Neural cell (in vitro differentiated cells): ENCODE data around the gene LMO2. TPM values are rescaled to one million over a fixed set of nuclear protein-coding genes. Genes with fewer than 3 reads are reported as not detected.

Experiments
- H2AFZ ChIP-seq: fragments of 200-600, 300-800 bp; sonication (generic), shearing (Covaris generic); 2 replicates; pipeline ENCODE4 v1.6.0; 2014; ENCODE audit warnings: low read depth, mild to moderate bottlenecking, antibody characterized with exemption, low read length, moderate library complexity
- H3F3A ChIP-seq: fragments of 200-600 bp; shearing (Covaris generic); 2 replicates; pipeline ENCODE4 v1.6.1; 2016; ENCODE audit warnings: mild to moderate bottlenecking, moderate library complexity, mixed read lengths, antibody characterized with exemption, low read length; ENCODE audit not compliant: insufficient read depth, poor library complexity, severe bottlenecking
- H3K27ac ChIP-seq: fragments of 200-600, 300-800 bp; sonication (generic), shearing (Covaris generic); 2 replicates; pipeline ENCODE4 v1.5.1; 2014; ENCODE audit warnings: mild to moderate bottlenecking, low read length, moderate library complexity
- H3K27me3 ChIP-seq: fragments of 300-800, 200-600 bp; sonication (generic), shearing (Covaris generic); 2 replicates; pipeline ENCODE4 v1.6.0; 2014; ENCODE audit warnings: mild to moderate bottlenecking, low read depth, low read length, moderate library complexity; ENCODE audit not compliant: insufficient read depth
- H3K36me3 ChIP-seq: fragments of 300-800, 200-600 bp; sonication (generic), shearing (Covaris generic); 2 replicates; pipeline ENCODE4 v1.5.1; 2014; ENCODE audit warnings: mild to moderate bottlenecking, antibody characterized with exemption, low read length, moderate library complexity; ENCODE audit not compliant: insufficient read depth
- H3K4me2 ChIP-seq: fragments of 300-800, 200-600 bp; sonication (generic), shearing (Covaris generic); 2 replicates; pipeline ENCODE4 v1.6.0; 2014; ENCODE audit warnings: mild to moderate bottlenecking, low read length
- H3K4me3 ChIP-seq: fragments of 300-800, 200-600 bp; sonication (generic), shearing (Covaris generic); 2 replicates; pipeline ENCODE4 v1.5.1; 2014; ENCODE audit warnings: mild to moderate bottlenecking, low read length, moderate library complexity
- H3K79me2 ChIP-seq: fragments of 200-600 bp; shearing (Covaris generic); replicated peaks from 2 replicates; pipeline ENCODE4 v1.6.0; 2014; ENCODE audit warnings: mild to moderate bottlenecking, low read length, moderate library complexity; ENCODE audit not compliant: insufficient read depth
- H3K9ac ChIP-seq: fragments of 300-800, 200-600 bp; sonication (generic), shearing (Covaris generic); 2 replicates; pipeline ENCODE4 v1.6.1; 2016; ENCODE audit warnings: mild to moderate bottlenecking, low read length, mixed read lengths
- H3K9me2 ChIP-seq: fragments of 200-600 bp; shearing (Covaris generic); 2 replicates; pipeline ENCODE4 v1.6.1; 2016; ENCODE audit warnings: mild to moderate bottlenecking, low read length, mixed read lengths; ENCODE audit not compliant: insufficient read depth
- H3K9me3 ChIP-seq: fragments of 200-600, 300-800 bp; sonication (generic), shearing (Covaris generic); 2 replicates; pipeline ENCODE4 v1.6.1; 2016; ENCODE audit warnings: mild to moderate bottlenecking, mixed run types, low read length, moderate library complexity, mixed read lengths
- H4K20me1 ChIP-seq: fragments of 200-600 bp; shearing (Covaris generic); 2 replicates; pipeline ENCODE4 v1.6.1; 2016; ENCODE audit warnings: mild to moderate bottlenecking, mixed run types; ENCODE audit not compliant: insufficient read depth
- EP300 ChIP-seq: fragments of 450-650 bp; conservative IDR thresholded peaks from 2 replicates; pipeline ENCODE4 v1.6.1; 2014; ENCODE audit warnings: antibody characterized with exemption, mild to moderate bottlenecking, moderate library complexity; ENCODE audit not compliant: poor library complexity, severe bottlenecking
- EZH2 ChIP-seq: fragments of 200-600, 300-800 bp; shearing (Covaris generic), sonication (generic); IDR thresholded peaks from 2 replicates; pipeline ENCODE4 v1.6.1; 2014; ENCODE audit warnings: antibody characterized with exemption, low read length, borderline replicate concordance, mild to moderate bottlenecking; ENCODE audit not compliant: insufficient read depth, poor library complexity, severe bottlenecking
- MXI1 ChIP-seq: fragments of 450-650 bp; conservative IDR thresholded peaks from 2 replicates; pipeline ENCODE4 v1.6.1; 2014; ENCODE audit warnings: antibody characterized with exemption, mild to moderate bottlenecking; ENCODE audit not compliant: poor library complexity, severe bottlenecking
- POLR2AphosphoS5 ChIP-seq: IDR thresholded peaks from 2 replicates; pipeline ENCODE4 v1.6.1; 2012
- RAD21 ChIP-seq: fragments of 450-650 bp; conservative IDR thresholded peaks from 2 replicates; pipeline ENCODE4 v1.6.1; 2014; ENCODE audit warnings: antibody characterized with exemption, mild to moderate bottlenecking, moderate library complexity
- REST ChIP-seq: IDR thresholded peaks from 2 replicates; pipeline ENCODE4 v1.6.1; 2012; ENCODE audit warnings: borderline replicate concordance
- SMC3 ChIP-seq: fragments of 450-650 bp; conservative IDR thresholded peaks from 2 replicates; pipeline ENCODE4 v1.6.1; 2014; ENCODE audit warnings: antibody characterized with exemption, mild to moderate bottlenecking, moderate library complexity; ENCODE audit not compliant: poor library complexity
- TAF1 ChIP-seq: IDR thresholded peaks from 2 replicates; pipeline ENCODE4 v1.6.1; 2012; ENCODE audit warnings: low read depth
- polyA plus RNA-seq: library from polyadenylated mRNA; depleted of rRNA; stranded (reverse); fragments of >200 nt; gene quantifications from 2 replicates; pipeline ENCODE4 v1.2.3, GENCODE V29; 2014
- TF ChIP-seq, protein P1 (sequence below): fragments of 450-650 bp; IDR thresholded peaks from 2 replicates; pipeline ENCODE4 v1.5.1; 2014; ENCODE audit warnings: antibody characterized with exemption, mild to moderate bottlenecking, moderate library complexity; ENCODE audit not compliant: poor library complexity, severe bottlenecking

Gene LMO2
- polyA plus RNA-seq, 1 donor from 2014 or later = 33.2 TPM

DNA sequence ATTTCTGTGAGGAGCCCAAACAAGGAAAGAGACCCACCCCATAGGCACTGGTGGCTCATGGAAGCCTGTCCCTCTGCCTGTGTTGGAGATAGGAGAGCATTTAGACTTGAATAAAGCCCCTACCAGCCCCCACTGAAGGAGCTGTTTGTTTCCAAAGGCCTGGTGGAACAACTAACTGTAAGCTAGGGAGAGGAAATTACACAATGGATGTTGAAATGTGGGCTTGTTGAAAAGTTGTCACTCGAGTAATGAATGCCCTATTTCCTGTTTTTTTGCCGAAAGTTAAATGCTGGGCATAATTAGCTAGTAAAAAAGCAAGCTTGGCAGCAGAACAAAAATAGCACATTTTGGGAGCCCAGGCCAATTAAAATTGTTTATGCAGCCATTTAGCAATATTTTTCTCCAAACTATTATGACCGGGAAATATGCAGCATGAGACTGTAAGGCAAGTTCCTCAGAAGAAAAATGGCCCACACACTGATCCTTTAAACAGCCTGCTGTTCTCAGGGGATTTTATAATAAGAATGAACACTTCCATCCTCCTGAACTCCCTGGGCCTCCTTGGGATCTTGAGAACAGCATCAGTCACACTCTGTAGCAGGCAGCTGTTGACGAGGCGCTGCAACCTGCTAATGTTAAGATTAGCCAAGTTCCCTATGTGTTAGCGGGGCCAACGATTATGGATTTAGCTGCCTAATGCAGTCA lies 38.6 kb upstream of the LMO2 start:
- Histone ChIP-seq H3F3A (peaks cover 4% of the 10 kb centered on the region), H3K4me3 (peak overlapping the region; percentile 54), H3K36me3 (no peaks in the 10 kb centered on the region), H2AFZ (peak overlapping the region; percentile 40), H3K27me3 (no peaks in the 10 kb centered on the region), H3K9me2 (no peaks in the 10 kb centered on the region), H4K20me1 (no peaks in the 10 kb centered on the region), H3K9ac (peak overlapping the region; percentile 61), H3K79me2 (no peaks in the 10 kb centered on the region), H3K9me3 (no peaks in the 10 kb centered on the region), H3K4me2 (peak overlapping the region; percentile 56), H3K27ac (peak overlapping the region; percentile 89)
- TF ChIP-seq SMC3 = no peak
- no peak for TF ChIP-seq EZH2
- TF ChIP-seq, protein P1, sequence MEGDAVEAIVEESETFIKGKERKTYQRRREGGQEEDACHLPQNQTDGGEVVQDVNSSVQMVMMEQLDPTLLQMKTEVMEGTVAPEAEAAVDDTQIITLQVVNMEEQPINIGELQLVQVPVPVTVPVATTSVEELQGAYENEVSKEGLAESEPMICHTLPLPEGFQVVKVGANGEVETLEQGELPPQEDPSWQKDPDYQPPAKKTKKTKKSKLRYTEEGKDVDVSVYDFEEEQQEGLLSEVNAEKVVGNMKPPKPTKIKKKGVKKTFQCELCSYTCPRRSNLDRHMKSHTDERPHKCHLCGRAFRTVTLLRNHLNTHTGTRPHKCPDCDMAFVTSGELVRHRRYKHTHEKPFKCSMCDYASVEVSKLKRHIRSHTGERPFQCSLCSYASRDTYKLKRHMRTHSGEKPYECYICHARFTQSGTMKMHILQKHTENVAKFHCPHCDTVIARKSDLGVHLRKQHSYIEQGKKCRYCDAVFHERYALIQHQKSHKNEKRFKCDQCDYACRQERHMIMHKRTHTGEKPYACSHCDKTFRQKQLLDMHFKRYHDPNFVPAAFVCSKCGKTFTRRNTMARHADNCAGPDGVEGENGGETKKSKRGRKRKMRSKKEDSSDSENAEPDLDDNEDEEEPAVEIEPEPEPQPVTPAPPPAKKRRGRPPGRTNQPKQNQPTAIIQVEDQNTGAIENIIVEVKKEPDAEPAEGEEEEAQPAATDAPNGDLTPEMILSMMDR = no peak
- TF ChIP-seq POLR2AphosphoS5 = no peak
- no peak for TF ChIP-seq TAF1

GRCh38 chr11:33928564-33928963 lies 36.7 kb upstream of the LMO2 start:
- no peak overlapping the region for H3K27ac ChIP-seq
- H3K9ac ChIP-seq = no peak overlapping the region
- peaks cover 4% of the 10 kb centered on the region for H3F3A ChIP-seq
- no peaks in the 10 kb centered on the region for H3K79me2 ChIP-seq
- no peaks in the 10 kb centered on the region for H4K20me1 ChIP-seq
- no peak for TF ChIP-seq POLR2AphosphoS5
- no peak for TF ChIP-seq EP300
- TF ChIP-seq, protein P1 = no peak
- no peak for TF ChIP-seq SMC3
- no peak for TF ChIP-seq REST
- no peak for TF ChIP-seq EZH2
- TF ChIP-seq TAF1 = no peak
- no peak for TF ChIP-seq MXI1
- no peak for TF ChIP-seq RAD21
- H2AFZ ChIP-seq = no peak overlapping the region
- H3K27me3 ChIP-seq = no peaks in the 10 kb centered on the region
- no peaks in the 10 kb centered on the region for H3K9me2 ChIP-seq
- no peak overlapping the region for H3K4me3 ChIP-seq
- H3K4me2 ChIP-seq = no peak overlapping the region
- H3K9me3 ChIP-seq = no peaks in the 10 kb centered on the region
- no peaks in the 10 kb centered on the region for H3K36me3 ChIP-seq
